SH-SY5Y (cell line): ENCODE results near the gene GALNT15.

Experiments used
- GATA2 ChIP-seq: IDR thresholded peaks from 2 replicates; pipeline ENCODE4 v1.6.1; 2011; ENCODE audit warnings: mild to moderate bottlenecking, low read depth, low read length
- GATA3 ChIP-seq: IDR thresholded peaks from 2 replicates; pipeline ENCODE4 v1.6.1; 2011; ENCODE audit warnings: low read depth, mild to moderate bottlenecking, low read length, moderate library complexity

DNA sequence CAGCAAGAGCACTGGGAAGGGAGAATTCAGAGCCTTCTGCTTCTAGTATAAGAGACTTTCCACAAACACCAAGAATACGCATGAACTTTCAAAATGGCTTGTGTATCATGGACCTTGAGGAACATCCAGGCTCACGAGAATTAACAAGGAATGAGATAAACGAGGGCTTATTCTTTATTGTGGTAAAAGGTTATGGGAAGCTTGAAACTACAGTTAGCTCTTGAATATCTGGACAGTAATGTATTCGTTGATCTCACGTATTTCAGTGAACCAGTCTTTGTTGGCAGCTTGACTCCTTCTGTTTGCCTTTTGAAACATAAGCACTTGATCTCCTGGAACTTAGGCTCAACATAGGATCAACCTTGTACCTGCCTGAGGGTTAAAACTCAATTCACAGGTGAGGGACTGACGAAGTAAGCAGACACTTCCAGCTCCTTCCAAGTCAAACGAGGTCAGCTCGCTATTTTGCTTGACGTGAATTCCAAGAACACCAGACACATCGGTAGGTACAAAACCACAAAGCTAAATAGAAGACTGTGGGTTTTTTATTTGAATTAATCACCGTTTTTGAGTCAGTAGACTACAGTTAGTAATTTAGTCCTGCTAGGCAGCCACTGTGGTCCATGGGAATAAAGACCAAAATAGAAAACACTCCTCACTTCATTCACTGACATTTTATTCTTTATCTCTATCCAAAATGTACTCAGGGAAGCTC is 30.8 kb downstream of the GALNT15 start:
- TF ChIP-seq GATA2 (no peak), GATA3 (no peak)
